ENCODE data around the gene SPDYE17. TPM values are rescaled to one million over a fixed set of nuclear protein-coding genes. Genes with fewer than 3 reads are reported as not detected.
"Not testable (repeated sequence)": the region's sequence is repeated elsewhere in the genome, so short reads cannot be mapped to it uniquely, and the experiment has no call there.

The SPDYE17 gene
- total RNA-seq, 1 donor from 2014 or later = not detected

DNA sequence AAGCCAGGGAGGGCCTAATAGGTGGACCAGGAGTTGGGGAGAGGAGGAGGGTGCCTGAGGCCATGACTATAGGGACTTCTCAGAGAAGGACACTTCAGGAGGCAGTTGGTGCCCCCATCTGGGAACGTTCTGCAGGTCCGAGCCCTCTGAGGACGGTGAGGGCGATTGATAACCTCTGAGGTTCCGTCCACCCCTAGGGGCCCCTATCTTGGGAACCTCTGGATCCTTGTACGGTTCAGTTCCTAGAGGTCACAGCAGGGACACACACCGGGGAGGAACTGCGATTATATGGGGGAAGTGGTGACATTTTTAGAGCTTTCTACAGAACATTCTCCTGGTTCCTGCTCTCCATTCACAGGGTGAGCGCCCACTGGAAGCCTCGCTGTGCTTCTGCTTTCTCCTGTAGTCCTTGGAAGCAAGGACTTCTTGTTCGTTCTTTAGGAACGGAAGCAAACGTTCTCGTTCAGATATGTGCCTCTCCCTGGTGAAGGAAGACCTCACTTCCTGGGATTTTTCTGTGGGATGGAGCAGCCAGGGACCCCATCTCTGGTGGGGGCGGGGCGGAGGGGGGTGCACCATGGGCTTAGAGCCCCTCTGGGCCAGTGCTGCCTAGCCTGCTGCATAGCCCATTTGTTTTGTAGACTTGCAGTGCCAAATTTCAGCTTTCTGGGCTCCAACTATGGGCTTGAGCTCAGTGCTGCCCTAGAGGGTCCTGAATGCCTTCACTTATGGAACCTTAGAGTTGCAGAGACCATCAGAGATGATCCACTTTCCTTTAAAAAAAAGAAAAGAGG is 46.0 kb downstream of the SPDYE17 start:
- H3K27ac Mint-ChIP-seq; H3K4me3 ChIP-seq; H3K4me3 Mint-ChIP-seq; H3K9ac ChIP-seq; H3K36me3 ChIP-seq; H3K27me3 Mint-ChIP-seq (ENCODE audit: insufficient read depth, low read depth); H3K4me1 ChIP-seq; H3K36me3 Mint-ChIP-seq; H2AFZ ChIP-seq (replicated peaks); H3K4me2 ChIP-seq; H3K4me1 Mint-ChIP-seq; H3K27me3 ChIP-seq; H3K27ac ChIP-seq; H3K9me3 Mint-ChIP-seq; H4K20me1 ChIP-seq (ENCODE audit: low read depth); H3K79me2 ChIP-seq (ENCODE audit: low read depth); H3F3A ChIP-seq (ENCODE audit: low read depth); DNase-seq (ENCODE audit: low spot score); H3K9me3 ChIP-seq (ENCODE audit: low read depth): not testable (repeated sequence)

DNA sequence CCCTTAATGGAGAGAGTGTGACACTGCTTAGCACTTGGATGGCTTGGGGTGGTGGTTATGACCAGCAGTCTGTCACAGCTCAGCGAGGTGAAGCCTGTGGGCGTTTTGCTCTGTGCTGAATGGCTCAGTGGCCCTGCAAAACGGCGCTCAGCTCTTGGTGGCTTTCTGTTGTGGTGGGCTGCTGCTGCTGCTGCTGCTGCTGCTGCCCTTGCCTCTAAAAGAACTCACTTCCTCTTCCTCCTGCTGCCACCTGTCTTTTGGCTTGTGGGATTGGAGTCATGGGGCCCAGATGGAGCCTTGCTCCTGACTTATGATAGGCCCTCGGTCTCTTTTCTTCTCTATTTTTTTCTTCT is 47.4 kb downstream of the SPDYE17 start:
- H3K27me3 ChIP-seq; H4K20me1 ChIP-seq (ENCODE audit: low read depth); H3K27ac Mint-ChIP-seq; H3K36me3 ChIP-seq; H3K9ac ChIP-seq; H3K4me1 ChIP-seq; H3K4me1 Mint-ChIP-seq; H3K36me3 Mint-ChIP-seq; H3K79me2 ChIP-seq (ENCODE audit: low read depth); H3K4me2 ChIP-seq; H3K9me3 Mint-ChIP-seq; H3K27ac ChIP-seq; H3F3A ChIP-seq (ENCODE audit: low read depth); H3K27me3 Mint-ChIP-seq (ENCODE audit: insufficient read depth, low read depth); DNase-seq (ENCODE audit: low spot score); H3K4me3 ChIP-seq; H3K4me3 Mint-ChIP-seq; H2AFZ ChIP-seq (replicated peaks); H3K9me3 ChIP-seq (ENCODE audit: low read depth): not testable (repeated sequence)

DNA sequence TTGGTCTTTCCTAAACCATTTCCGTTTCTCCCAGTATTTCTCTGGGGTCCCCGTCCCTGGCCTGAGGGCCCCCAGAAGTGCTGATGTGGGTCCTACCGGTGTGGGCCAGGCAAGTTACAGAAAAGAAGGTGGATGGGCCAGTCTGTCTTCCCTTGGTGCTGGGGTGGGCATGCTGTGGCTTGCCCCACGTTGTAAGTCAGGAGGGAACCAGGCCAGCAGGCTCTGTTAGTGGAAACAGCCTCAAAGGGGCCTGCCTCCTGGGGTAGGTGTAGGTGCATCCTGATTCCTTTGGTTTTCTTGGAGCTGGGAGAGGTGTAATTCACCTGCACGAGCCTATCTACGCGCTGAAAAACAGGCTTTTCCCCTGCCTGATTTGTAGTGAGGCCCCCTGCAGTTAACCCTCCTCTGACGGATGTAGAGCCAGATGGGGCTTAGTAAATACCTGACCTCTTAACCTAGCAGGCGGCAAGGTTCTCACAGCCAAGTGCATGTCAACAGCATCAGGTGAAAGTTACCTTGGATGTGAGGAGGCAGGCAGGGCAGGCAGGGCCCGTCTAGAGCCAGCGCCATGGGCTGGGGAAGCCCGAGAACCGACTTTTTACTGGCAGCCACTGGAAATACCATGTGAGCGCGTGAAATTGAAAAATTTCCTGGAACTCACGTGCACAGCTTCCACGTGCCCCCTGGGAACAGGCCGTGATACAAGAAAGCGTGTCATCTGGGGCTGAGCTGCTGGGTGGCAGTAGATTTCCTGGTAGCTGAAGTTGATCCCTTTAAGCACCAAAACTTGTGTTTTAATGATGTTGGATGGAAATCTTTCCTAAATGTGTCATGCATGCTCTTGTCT is 48.0 kb downstream of the SPDYE17 start:
- H3K4me3 Mint-ChIP-seq; H3K27ac ChIP-seq; H3K4me2 ChIP-seq; H3K27ac Mint-ChIP-seq; H3K27me3 ChIP-seq; H3K4me1 Mint-ChIP-seq; H3K27me3 Mint-ChIP-seq (ENCODE audit: insufficient read depth, low read depth); H3K4me3 ChIP-seq; DNase-seq (ENCODE audit: low spot score); H3K9ac ChIP-seq; H3K79me2 ChIP-seq (ENCODE audit: low read depth); H3K36me3 Mint-ChIP-seq; H3K36me3 ChIP-seq; H3K4me1 ChIP-seq; H3F3A ChIP-seq (ENCODE audit: low read depth); H3K9me3 ChIP-seq (ENCODE audit: low read depth); H4K20me1 ChIP-seq (ENCODE audit: low read depth); H2AFZ ChIP-seq (replicated peaks); H3K9me3 Mint-ChIP-seq: not testable (repeated sequence)

DNA sequence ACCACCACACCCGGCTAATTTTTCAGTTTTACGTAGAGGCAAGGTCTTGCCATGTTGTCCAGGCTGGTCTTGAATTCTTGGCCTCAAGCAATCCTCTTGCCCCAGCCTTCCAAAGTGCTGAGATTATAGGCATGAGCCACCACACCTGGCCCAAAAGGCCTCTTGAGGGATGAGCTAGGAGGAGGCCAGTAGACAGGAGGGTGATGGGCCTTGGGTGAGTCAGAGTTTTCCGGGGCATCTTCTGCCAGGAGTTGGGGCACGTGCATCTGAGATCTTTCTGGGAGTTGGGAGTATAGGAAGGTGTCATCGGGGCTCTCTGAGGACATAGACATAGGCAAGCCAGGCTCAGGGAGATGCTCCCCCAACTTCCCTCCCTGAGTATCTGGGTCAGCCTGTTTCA is 48.8 kb downstream of the SPDYE17 start:
- not testable (repeated sequence) for H3K27ac ChIP-seq; H3K4me3 Mint-ChIP-seq; H3K4me1 ChIP-seq; H3K4me3 ChIP-seq; H3K36me3 ChIP-seq; H3K4me2 ChIP-seq; H3K9me3 ChIP-seq (ENCODE audit: low read depth); H3K27me3 ChIP-seq; H3K36me3 Mint-ChIP-seq; H2AFZ ChIP-seq (replicated peaks); DNase-seq (ENCODE audit: low spot score); H3K9me3 Mint-ChIP-seq; H3F3A ChIP-seq (ENCODE audit: low read depth); H3K4me1 Mint-ChIP-seq; H4K20me1 ChIP-seq (ENCODE audit: low read depth); H3K27ac Mint-ChIP-seq; H3K79me2 ChIP-seq (ENCODE audit: low read depth); H3K9ac ChIP-seq; H3K27me3 Mint-ChIP-seq (ENCODE audit: insufficient read depth, low read depth)

DNA sequence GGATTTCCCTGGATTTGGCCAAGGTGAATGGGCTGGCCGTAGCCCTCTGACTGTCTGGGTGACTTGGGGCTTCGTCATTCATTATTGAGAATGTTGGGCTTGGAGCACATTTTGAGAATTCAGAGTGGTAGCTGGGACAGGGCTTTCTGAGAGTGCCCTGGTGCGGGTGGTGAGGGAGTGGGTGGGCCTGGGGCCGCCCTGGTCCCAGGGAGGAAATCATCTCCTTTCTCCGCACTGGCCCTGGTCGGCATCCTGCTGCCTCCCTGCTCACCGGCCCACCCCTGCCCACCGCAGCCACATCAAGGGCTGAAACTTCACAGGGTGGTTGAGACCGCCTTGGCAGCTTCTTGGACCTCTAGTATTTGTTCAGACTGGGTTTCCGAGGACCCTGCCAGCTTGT is 49.7 kb downstream of the SPDYE17 start:
- not testable (repeated sequence) for H3K4me1 Mint-ChIP-seq; H3F3A ChIP-seq (ENCODE audit: low read depth)

DNA sequence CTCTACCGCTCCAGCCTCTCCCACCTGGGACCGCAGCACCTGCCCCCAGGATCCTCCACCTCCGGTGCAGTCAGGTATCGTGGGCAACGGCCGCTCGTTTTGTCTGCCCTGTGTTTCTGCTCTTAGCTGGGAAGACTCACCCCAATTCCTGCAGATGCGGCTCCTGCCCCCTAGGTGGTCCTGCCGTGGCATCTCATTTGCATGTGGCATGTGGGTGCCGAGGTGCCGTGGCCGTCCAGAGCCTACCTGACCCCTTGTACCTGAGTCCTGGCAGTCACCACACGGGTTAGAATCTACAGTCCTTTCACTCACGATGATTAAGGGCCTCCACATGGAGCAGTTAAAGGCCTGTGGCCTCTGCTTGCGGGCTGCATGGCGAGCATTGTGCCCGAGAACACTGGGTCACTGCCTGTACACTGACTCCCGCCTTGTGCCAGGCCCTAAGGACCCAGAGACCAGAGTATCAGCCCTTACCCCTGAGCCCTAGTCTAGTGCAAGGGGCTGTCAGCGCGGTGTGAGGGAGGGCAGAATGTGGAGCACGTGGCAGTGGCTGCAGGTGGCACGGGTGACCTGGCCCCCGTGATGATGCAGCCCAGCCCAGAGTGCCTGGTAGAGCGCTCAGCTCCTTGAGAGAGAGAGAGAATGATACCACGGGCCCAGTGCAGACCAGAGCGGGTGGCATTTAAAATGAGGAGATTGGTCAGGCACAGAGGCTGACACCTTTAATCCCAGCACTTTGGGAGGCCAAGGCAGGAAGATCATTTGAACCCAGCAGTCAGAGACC is 50.8 kb downstream of the SPDYE17 start:
- not testable (repeated sequence) for H3K4me1 Mint-ChIP-seq; H3K36me3 ChIP-seq; H3K27me3 Mint-ChIP-seq (ENCODE audit: insufficient read depth, low read depth); H3K4me2 ChIP-seq; H3K27ac ChIP-seq; H3F3A ChIP-seq (ENCODE audit: low read depth); H3K27ac Mint-ChIP-seq; DNase-seq (ENCODE audit: low spot score); H3K27me3 ChIP-seq; H2AFZ ChIP-seq (replicated peaks); H3K79me2 ChIP-seq (ENCODE audit: low read depth); H3K9me3 Mint-ChIP-seq; H3K9me3 ChIP-seq (ENCODE audit: low read depth); H3K36me3 Mint-ChIP-seq; H3K9ac ChIP-seq; H3K4me3 ChIP-seq; H3K4me1 ChIP-seq; H3K4me3 Mint-ChIP-seq; H4K20me1 ChIP-seq (ENCODE audit: low read depth)

More for the DNA sequence above, 49.7 kb downstream of the SPDYE17 start:
- H3K79me2 ChIP-seq (ENCODE audit: low read depth); H3K4me2 ChIP-seq; H3K27me3 ChIP-seq; H3K36me3 Mint-ChIP-seq; H4K20me1 ChIP-seq (ENCODE audit: low read depth); H3K9ac ChIP-seq; H3K9me3 Mint-ChIP-seq; H3K36me3 ChIP-seq; H3K9me3 ChIP-seq (ENCODE audit: low read depth); DNase-seq (ENCODE audit: low spot score); H3K4me3 ChIP-seq; H3K27me3 Mint-ChIP-seq (ENCODE audit: insufficient read depth, low read depth); H3K27ac ChIP-seq; H3K27ac Mint-ChIP-seq; H3K4me1 ChIP-seq; H3K4me3 Mint-ChIP-seq; H2AFZ ChIP-seq (replicated peaks): not testable (repeated sequence)

DNA sequence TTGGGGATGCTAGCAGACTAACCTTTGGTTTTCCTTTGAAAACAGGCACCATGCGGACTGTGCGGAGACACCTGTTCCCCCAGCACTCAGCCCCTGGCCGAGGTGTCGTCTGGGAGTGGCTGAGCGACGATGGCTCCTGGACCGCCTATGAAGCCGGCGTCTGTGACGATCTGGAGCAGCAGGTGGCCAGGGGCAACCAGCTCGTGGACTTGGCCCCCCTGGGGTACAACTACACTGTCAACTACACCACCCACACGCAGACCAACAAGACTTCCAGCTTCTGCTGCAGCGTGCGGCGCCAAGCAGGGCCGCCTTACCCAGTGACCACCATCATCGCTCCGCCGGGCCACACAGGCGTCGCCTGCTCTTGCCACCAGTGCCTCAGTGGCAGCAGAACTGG is 51.6 kb downstream of the SPDYE17 start:
- H3K9ac ChIP-seq; H3K36me3 Mint-ChIP-seq; H3K9me3 Mint-ChIP-seq; H3K4me2 ChIP-seq; H3K4me3 Mint-ChIP-seq; H3K79me2 ChIP-seq (ENCODE audit: low read depth); H3K27me3 ChIP-seq; H3K4me3 ChIP-seq; H3K4me1 ChIP-seq; H3K36me3 ChIP-seq; H2AFZ ChIP-seq (replicated peaks); H3K9me3 ChIP-seq (ENCODE audit: low read depth); H3K4me1 Mint-ChIP-seq; H4K20me1 ChIP-seq (ENCODE audit: low read depth); H3K27ac Mint-ChIP-seq; H3F3A ChIP-seq (ENCODE audit: low read depth); H3K27ac ChIP-seq; DNase-seq (ENCODE audit: low spot score); H3K27me3 Mint-ChIP-seq (ENCODE audit: insufficient read depth, low read depth): not testable (repeated sequence)

Data from neural progenitor cell (in vitro differentiated cells).